ENCODE measurements around the gene ZNF213. TPM values are rescaled to one million over a fixed set of nuclear protein-coding genes. Genes with fewer than 3 reads are reported as not detected.

Gene ZNF213
- total RNA-seq, 1 experiment from 2014 or later: 12.3 TPM

- POLR2A ChIA-PET: interaction anchor here (0.6 kb wide), 1 partner anchor 160 kb away, joined by 9 read pairs; no protein-coding TSS in a partner anchor
Observed at GRCh38 chr16:3186946-3187690, 52.3 kb downstream of the ZNF213 start.

More at GRCh38 chr16:3186946-3187690, 52.3 kb downstream of the ZNF213 start:
- no peak for DNase-seq (ENCODE audit: low read depth, low spot score)
- BruUV-seq (replicated peaks): no TSS peak
- intact Hi-C loops (cut with micrococcal nuclease; ENCODE audit: unreplicated experiment) (no loop called here), in situ Hi-C loops (cut with HindIII; ENCODE audit: low pct_unique_long_range_greater_than_20kb, low sequenced_read_pairs) (no loop called here)
- Histone ChIP-seq H3K4me1 (ENCODE audit: control insufficient read depth, insufficient read depth, low read length) (peaks cover 8% of the 10 kb centered on the region), H3K9me3 (ENCODE audit: control insufficient read depth, insufficient read depth, low read depth, low read length) (no peaks in the 10 kb centered on the region), H3K4me3 (ENCODE audit: low read depth in 2 of 2, low read length in 2 of 2) (peak overlapping the region; percentile 77 to 92), H3K27me3 (ENCODE audit: control insufficient read depth, insufficient read depth, low read length) (no peaks in the 10 kb centered on the region), H3K27ac (ENCODE audit: low read length) (peak overlapping the region; percentile 74), H3K36me3 (ENCODE audit: control insufficient read depth, insufficient read depth, low read length) (no peaks in the 10 kb centered on the region)
- no peak for TF ChIP-seq REST (IDR thresholded peaks at IDR 0.05; ENCODE audit: insufficient read depth in 1 of 2, low read depth in 2 of 2, low read length in 1 of 2)
- TF ChIP-seq CTCF (IDR thresholded peaks at IDR 0.05): no peak
- no peak for TF ChIP-seq SIN3A (IDR thresholded peaks at IDR 0.05; ENCODE audit: borderline replicate concordance, insufficient read depth, low read depth, low read length)
- no peak for ATAC-seq
- CTCF ChIA-PET: interaction anchor here (0.5 to 0.6 kb wide), 2 partner anchors 19 to 134 kb away, joined by 3 to 4 read pairs; no protein-coding TSS in a partner anchor

Data from Panc1 (cell line).